GM12874 (cell line): ENCODE measurements around the gene UBIAD1.

Experiments
- CTCF ChIP-seq: IDR thresholded peaks from 2 replicates; pipeline ENCODE4 v1.5.1; 2011; ENCODE audit warnings: low read depth, mild to moderate bottlenecking, control low read depth, low read length, moderate library complexity; ENCODE audit not compliant: insufficient read depth

The UBIAD1 gene

GRCh38 chr1:11294951-11295350 is 22.0 kb downstream of the UBIAD1 start:
- TF ChIP-seq CTCF: no peak

GRCh38 chr1:11295905-11296304 is 22.9 kb downstream of the UBIAD1 start:
- TF ChIP-seq CTCF: no peak

GRCh38 chr1:11298390-11299224 is 25.6 kb downstream of the UBIAD1 start:
- TF ChIP-seq CTCF: no peak

- TF ChIP-seq CTCF: no peak
These were observed 26.2 kb downstream of the UBIAD1 start for GRCh38 chr1:11299225-11299574.

GRCh38 chr1:11301601-11302000 is 28.6 kb downstream of the UBIAD1 start:
- TF ChIP-seq CTCF: no peak

- no peak for TF ChIP-seq CTCF
These were observed 29.4 kb downstream of the UBIAD1 start for GRCh38 chr1:11302366-11302765.

GRCh38 chr1:11307852-11308251 is 34.9 kb downstream of the UBIAD1 start:
- no peak for TF ChIP-seq CTCF
